GM19328 (cell line): ENCODE measurements around the gene ZYG11A.
"Not testable (repeated sequence)": the region's sequence is repeated elsewhere in the genome, so short reads cannot be mapped to it uniquely, and the experiment has no call there.

Experiments used
- ATAC-seq: cut with Tn5 transposase; IDR thresholded peaks from one replicate; pipeline ENCODE4 v1.9.1; 2021; ENCODE audit warnings: mild to moderate bottlenecking, moderate library complexity; ENCODE audit not compliant: unreplicated experiment

The ZYG11A gene

GRCh38 chr1:52842643-52843310 lies at the start of gene ZYG11A:
ZYG11A (plus strand) TSS chr1:52842760; CDS start chr1:52842884, 124 bp downstream.
- ATAC-seq, result peak; percentile 80

DNA sequence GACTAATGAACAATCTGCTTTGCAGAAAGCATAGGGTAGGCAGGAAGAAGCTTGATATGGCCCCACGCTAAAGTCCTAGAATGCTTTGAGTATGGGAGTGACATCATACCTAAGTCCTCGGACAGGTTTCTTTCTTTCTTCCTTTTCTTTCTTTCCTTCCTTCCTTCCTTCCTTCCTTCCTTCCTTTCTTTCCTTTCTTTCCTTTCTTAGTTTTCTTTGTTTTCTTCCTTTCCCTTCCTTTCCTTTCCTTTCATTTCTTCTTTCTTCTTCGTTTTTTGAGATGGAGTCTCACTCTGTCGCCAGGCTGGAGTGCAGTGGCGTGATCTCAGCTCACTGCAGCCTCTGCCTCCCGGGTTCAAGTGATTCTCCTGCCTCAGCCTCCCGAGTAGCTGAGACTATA lies 48.8 kb upstream of the ZYG11A start:
- not testable (repeated sequence) for ATAC-seq

GRCh38 chr1:52795464-52795863 lies 47.1 kb upstream of the ZYG11A start:
- no peak for ATAC-seq

- ATAC-seq, result no peak
Measured at GRCh38 chr1:52798331-52798730, 44.2 kb upstream of the ZYG11A start.

- no peak for ATAC-seq
Measured at GRCh38 chr1:52801011-52801410, 41.5 kb upstream of the ZYG11A start.

DNA sequence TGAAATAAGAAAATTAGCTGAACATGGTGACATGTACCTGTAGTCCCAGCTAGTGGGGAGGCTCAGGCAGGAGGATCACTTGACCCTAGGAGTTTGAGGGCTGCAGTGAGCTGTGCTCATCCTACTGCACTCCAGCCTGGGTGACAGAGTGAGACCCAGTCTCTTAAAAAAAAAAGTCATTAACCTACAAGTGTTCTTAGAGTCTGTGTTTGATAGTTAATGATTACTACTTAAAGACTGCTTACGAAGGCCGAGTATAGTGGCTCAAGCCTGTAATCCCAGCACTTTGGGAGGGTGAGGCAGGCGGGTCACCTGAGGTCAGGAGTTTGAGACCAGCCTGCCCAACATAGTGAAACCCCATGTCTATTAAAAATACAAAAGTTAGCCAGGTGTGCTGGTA lies 38.5 kb upstream of the ZYG11A start:
- ATAC-seq, result not testable (repeated sequence)

DNA sequence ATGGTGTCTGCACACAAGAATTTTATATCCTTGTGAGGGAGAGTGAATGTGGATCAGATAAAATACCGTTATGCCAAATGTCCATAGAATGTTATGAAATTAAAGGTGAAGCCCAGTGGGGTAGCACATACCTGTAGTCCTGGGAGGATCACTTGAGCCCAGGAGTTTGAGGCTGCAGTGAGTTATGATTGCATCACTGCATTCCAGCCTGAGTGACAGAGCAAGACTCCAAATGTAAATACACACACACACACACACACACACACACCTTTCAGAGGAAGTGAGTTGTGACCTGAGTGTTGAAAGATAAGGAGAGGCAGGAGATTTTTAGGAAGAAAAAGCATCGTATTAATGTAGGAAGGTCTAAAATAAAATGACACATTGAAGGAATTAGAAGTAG lies 28.1 kb upstream of the ZYG11A start:
- ATAC-seq, result no peak

GRCh38 chr1:52820830-52821229 lies 21.7 kb upstream of the ZYG11A start:
- not testable (repeated sequence) for ATAC-seq

DNA sequence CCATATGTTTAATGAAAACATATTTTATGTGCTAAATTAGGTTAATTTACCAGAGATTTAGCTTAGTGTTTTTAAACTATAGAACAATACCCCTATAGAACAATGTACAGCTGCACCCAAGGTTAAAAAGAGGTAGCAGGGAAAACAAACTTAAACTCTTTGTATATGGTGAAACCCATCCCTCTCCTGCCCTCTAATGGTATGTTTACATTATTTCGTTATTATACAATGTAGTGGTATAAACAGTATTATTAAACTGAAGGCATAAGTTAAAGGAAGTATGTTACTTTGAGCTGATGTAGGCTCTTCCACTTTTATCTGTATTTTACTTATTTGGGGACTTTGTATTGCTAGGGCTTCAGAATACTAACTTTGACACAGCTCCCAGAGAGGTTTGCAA lies 16.7 kb upstream of the ZYG11A start:
- ATAC-seq, result no peak

- ATAC-seq, result no peak
Measured at GRCh38 chr1:52834798-52835197, 7.8 kb upstream of the ZYG11A start.

GRCh38 chr1:52836035-52836434 lies 6.5 kb upstream of the ZYG11A start:
- no peak for ATAC-seq

DNA sequence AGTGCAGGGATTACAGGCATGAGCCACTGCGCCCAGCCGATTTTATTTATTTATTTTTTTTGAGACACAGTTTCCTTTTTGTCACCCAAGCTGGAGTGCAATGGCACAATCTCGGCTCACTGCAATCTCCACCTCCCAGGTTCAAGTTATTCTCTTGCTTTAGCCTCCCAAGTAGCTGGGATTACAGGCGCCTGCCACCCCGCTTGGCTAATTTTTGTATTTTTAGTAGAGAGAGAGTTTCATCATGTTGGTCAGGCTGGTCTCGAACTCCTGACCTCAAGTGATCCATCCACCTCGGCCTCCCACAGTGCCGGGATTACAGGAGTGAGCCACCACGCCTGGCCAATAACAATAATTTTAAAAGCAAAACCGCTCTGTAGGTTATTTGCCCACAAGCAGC lies 3.4 kb upstream of the ZYG11A start:
- not testable (repeated sequence) for ATAC-seq

- ATAC-seq, result not testable (repeated sequence)
Measured at GRCh38 chr1:52845119-52845518, 2.6 kb downstream of the ZYG11A start.

DNA sequence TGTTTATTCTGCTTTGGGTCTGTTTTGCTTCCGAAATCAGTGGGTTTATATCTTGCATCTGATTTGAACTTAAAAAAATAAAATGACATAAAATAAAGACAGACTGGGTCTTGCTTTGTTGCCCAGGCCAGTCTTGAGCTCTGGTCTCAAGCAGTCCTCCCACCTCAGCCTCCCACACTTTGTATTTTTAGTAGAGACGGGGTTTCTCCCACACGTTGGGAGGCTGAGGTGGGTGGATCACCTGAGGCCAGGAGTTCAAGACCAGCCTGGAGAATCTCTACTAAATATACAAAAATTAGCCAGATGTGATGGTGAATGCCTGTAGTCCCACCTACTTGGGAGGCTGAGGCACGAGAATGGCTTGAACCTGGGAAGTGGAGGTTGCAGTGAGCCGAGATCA lies 5.9 kb downstream of the ZYG11A start:
- no peak for ATAC-seq

- ATAC-seq, result no peak
Measured at GRCh38 chr1:52850951-52851350, 8.4 kb downstream of the ZYG11A start.

DNA sequence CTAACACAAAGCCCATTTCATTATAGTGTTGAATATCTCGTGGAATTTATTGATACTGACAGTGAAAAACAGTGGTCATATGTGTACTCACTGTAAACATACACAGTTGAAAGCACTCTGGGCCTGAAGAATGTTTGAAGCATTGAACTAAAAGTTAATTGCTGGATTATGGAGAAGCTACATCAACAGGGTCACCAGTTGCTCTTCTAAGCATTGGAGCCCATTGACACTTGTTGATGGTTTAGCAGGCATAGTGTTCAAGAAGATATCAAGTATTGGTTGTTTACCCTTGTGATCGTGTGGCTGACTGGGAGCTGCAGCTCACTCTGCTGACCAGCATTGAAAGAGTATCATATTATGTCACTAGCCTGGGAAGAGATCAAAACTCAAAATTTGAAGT lies 10.3 kb downstream of the ZYG11A start:
- no peak for ATAC-seq

DNA sequence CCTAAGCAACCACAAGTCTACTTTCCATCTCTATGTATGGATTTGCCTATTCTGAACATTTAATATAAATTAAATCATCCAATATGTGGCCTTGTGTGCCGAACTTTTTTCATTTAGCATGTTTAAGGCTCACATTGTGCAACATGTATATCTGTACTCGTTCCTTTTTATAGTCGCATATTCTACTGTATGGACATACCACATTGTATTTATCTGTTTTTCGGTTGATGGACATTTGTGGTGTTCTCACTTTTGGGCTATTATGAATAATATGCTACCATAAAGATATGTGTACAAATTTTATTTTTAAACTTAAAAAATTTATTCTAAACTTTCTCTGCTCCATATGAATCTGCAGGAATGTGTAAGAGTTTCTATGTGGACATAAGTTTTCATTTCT lies 13.0 kb downstream of the ZYG11A start:
- ATAC-seq, result no peak

- no peak for ATAC-seq
Measured at GRCh38 chr1:52856026-52856425, 13.5 kb downstream of the ZYG11A start.

DNA sequence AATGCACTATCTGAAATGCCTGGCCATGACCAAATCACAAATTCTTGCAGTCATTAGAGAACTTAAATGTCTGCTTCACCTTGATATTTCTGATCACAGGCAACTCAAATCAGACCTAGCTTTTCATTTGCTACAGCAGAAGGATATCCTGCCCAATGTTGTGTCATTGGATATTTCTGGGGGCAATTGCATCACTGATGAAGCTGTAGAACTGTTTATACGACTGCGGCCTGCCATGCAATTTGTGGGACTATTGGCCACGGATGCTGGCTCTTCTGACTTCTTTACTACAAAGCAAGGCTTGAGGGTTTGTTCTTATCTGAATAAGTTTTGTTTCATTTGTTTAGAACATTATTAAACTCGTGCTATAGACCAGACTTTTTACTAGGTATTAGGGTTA lies 14.9 kb downstream of the ZYG11A start:
- no peak for ATAC-seq

- no peak for ATAC-seq
Measured at GRCh38 chr1:52862666-52863458, 20.3 kb downstream of the ZYG11A start.

DNA sequence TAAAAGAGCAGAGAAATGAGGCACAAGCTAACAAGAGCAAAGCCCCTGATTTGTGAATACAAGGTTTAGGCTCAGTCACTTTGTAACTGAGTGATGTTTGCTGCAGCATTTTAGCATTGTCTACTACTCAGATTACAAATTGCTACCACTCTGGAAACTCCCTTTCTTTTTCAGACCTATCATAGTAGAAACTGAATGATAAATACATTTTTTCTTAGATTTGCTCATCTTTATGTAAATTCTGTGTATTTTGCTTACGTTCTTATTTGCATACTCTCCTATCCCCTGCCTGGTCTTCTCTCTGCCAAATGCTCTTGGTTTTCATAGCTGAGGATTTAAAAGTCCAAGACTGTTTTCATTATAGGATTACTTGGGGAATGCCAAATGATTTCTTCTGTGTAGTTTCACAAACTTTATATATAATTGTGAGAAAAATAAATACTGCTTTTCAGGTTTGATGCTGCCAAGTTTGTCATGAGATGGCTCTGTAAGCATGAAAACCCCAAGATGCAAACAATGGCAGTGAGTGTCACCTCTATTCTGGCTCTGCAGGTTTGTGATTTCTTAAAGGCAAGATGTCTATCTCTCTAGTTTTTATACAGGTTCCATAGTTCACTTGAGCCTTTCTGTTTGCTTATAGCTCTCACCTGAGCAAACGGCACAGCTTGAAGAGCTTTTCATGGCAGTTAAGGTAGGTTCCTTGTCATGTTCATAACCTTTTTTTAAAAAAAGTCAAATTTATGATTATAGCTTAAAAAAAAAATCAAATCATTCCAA lies 24.7 kb downstream of the ZYG11A start:
- no peak for ATAC-seq

- ATAC-seq, result not testable (repeated sequence)
Measured at GRCh38 chr1:52869727-52870126, 27.2 kb downstream of the ZYG11A start.
